ENCODE results near the gene WAS.
"Not testable (repeated sequence)": the region's sequence is repeated elsewhere in the genome, so short reads cannot be mapped to it uniquely, and the experiment has no call there.

- TF ChIP-seq EZH2 (IDR thresholded peaks at IDR 0.05; ENCODE audit: borderline replicate concordance); EZH2phosphoT487 (IDR thresholded peaks at IDR 0.05; ENCODE audit: low read depth, severe bottlenecking, unreplicated experiment): not testable (repeated sequence)
These were observed 2.7 kb upstream of the WAS start for GRCh38 chrX:48680925-48681324.
